ENCODE measurements around the gene MICALL2. TPM values are rescaled to one million over a fixed set of nuclear protein-coding genes. Genes with fewer than 3 reads are reported as not detected.

MICALL2 gene
- total RNA-seq, 1 donor from 2014 or later = 127 TPM

DNA sequence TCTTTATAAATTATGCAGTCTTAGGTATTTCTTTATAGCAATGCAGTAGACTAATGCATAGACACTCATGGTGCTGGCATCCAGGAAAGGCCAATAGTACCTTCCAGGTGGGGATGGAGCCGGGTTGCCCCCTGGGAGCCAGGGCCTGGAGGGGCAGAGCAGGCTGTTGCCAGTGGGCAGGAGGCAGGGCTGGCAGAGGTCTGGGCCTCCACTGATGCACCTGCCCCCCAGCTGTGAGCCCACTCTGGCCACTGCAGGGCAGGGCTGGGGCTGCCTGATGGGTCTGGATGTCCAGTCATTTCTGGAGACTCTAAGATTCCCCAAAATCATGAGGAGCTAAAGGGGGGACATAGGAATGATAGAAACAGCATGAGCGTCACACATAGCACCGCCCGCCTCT, 66.7 kb downstream of the MICALL2 start:
- no peak for DNase-seq (ENCODE audit: low spot score)
- ATAC-seq = no peak
- intact Hi-C loops (cut with DNase I) = no loop called here

DNA sequence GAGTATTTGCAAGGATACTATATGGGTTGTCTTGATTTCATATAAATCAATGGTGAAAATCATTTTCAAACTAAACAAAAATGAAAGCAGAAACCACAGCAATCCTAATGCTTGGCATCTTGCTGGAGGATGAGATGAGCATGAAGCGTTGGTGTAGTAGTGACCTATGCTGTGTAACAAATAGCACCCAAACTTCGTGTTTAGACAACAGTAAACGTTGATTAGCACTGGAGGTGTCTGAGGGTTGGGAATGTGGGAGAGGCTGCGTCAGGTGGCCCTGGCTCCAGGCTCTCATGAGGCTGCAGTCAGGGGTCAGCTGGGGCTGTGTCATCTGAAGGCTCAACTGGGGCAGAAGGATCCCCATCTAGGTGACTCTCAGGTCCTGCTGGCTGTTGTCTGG, 67.8 kb downstream of the MICALL2 start:
- no peak for DNase-seq (ENCODE audit: low spot score)
- intact Hi-C loops (cut with DNase I) = no loop called here
- ATAC-seq = no peak

DNA sequence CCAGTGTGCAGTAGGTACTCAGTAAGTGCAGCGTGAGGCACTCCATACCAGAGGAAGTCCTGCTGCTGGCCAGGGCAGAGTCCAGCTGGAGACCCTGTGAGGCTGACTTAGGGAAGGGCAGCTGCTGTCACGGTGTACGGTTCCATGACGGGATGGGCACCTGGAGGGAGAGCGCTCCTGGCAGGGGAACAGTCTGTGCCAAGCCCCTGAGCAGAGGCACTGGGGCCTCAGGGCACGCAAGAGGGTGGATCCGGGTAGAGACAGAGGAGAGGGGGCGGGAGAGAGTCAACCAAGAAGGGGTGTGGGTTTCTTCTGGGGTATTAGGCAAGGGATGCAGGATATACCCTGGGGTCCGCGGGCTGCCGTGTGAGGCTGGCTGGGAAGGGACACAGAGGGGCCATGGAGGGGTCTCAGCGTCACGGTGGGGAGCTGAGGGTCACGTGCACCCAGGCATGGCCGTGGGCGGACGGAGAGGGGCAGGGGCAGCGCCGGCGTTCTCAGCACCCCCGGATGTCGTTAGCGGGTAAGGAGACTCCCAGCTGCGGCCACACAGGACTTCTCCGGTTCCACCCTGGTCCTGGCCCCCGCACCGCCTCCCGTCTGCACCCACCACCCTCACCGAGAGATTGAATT, 70.5 kb downstream of the MICALL2 start:
- DNase-seq (ENCODE audit: low spot score) = no peak
- ATAC-seq = no peak
- intact Hi-C loops (cut with DNase I) = no loop called here

DNA sequence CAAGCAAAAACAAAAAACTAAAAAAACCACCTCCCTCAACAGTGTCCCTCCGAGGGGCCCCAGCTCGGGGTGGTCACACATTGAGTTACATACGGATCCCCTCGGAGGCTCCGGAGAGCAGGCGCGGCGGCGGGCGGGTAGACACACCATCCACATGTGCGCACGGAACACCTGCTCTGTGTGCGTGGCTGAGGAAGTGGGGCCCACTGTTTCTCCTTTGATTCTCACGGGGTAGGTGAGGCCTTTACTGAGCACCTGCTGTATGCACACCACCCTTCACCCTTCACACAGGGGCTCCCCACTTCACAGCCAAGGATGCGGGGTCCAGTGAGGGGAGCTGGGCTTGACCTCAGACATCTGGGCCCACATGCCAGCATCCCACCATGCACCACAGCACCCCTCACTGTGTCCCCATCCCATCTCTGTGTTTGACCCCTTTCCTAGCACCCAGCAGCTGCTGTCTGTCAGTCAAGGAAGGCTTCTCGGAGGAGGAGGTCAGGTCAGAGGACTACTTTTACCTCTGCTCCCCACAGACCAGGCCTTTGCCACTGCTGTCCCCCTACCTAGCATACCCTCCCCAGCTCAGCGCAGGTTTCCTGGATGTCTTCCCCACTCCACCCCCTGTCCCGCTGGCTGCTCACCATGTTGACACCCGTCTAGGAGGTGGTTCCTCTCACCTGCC, 71.1 kb downstream of the MICALL2 start:
- intact Hi-C loops (cut with DNase I) = no loop called here
- ATAC-seq = no peak
- no peak for DNase-seq (ENCODE audit: low spot score)

DNA sequence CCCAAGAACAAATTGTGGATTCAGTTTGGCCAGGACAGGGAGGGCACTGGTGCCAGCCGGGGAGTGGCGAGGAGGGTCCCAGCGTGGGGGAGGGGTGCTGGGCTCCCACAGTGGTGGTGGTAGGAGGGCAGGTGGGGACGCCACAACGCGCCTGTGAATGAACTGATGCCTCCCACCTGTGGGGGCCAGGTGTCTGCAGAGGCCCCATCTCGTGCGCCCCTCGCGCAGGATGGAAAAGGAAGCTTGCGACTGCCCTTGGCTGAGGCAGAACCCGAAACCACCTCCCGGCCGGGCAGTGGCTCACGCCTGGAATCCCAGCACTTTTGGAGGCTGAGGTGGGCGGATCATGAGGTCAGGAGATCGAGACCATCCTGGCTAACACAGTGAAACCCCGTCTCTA, 72.0 kb downstream of the MICALL2 start:
- ATAC-seq = no peak
- DNase-seq (ENCODE audit: low spot score) = no peak
- intact Hi-C loops (cut with DNase I) = no loop called here

DNA sequence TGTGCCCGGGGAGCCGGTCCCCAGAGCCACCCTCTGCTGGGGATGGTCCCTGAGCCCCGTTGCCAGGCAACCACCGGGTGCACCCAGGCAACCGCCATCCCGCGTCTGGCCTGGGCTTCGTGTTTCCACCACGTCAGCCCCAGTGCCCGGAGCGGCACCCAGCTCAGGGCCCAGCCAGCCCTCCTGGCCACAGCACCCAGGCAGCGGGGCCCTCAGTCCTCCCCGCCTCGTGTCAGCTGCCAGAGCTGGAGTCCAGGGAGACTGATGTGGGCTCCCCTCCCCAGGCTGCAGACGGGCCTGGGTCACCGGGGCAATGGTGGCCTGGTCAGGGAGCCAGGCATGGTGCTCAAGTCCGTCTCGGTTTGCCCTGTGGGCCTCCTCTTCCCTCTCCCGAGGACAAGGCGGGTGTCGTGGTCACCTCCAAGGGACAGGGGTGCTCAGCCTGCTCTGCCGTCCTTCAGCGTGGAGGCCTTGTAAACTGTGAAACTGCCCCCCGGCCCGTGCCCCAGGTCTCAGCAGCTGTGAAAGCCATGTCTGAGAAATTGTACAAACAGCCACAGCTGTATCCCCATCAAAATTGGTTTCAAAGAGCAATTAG, 72.5 kb downstream of the MICALL2 start:
- intact Hi-C loops (cut with DNase I) = no loop called here
- DNase-seq (ENCODE audit: low spot score) = no peak
- ATAC-seq = no peak

DNA sequence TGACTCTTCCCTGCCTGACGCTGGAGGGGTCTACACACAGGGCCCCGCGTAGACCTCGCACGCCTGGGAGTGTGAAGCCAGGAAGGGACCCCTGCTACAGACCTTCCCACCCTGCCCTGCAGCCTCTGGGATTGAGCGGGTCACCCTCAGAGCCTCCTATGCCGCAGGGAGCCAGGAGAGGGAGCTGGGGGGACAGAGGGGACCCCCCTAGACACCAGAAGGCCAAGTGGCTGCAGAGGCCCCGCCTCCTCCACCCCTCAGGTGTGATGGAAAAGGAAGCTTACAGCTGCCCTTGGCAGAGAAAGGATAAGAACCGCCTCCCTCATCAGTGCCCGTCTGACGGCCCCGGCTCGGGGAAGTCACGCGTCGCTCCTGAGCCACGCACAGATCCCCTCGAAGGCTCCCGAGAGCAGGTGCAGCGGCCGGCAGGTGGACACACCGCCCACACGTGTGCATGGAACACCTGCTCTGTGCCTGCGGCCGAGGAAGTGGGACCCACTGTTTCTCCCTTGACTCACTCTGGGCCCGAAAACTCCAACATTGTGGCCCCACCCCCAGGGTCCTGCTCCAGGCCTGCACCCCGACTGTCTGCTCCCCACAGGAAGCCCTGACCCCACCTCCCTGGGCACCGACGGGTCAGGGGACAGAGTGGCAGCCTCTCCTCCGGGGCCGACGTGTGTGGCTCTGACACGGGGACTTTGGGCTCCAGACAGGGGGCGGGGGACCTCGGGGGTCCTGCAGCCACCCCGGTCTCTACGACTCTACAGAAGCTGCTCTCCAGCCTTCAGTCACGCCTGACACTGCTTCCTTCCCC, 73.3 kb downstream of the MICALL2 start:
- ATAC-seq (no peak), DNase-seq (ENCODE audit: low spot score) (no peak)
- intact Hi-C loops (cut with DNase I) = no loop called here

DNA sequence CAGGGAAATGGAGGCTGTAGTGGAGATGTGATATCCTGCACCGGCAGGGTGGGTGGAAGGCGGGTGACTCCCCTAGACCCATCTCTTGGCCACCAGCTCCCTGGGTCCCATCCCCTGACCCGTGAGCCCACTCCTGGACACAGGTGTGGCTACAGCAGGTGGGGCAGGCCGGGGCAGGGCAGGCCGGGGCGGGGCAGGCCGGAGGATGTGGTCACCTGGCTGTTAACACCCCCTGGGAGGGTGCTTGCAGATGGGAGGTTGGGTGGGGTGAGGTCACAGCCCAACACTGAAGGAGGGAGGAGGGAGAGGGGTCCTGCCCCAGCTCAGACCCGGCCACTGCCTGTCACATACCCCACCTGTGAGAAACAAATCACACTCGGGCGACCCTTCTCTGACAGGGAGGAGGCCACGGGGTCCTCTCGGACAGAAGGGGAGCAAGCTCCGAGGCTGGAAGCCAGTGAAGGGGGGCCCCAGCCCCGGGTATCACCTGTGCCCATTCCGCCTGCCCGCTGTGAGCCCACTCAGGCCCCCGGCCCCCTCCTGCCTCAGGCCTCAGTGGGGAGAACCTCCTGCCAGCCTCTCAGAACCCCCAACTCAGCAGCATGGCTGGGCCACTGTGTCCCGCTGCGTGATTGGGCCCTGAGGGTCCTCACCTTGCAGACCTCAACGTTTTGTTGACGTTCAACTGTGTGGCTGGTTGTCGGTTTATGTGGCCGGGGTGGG, 74.0 kb downstream of the MICALL2 start:
- ATAC-seq (no peak), DNase-seq (ENCODE audit: low spot score) (no peak)
- intact Hi-C loops (cut with DNase I) = no loop called here

Other genes with a start within 250 kb of the MICALL2 start
- not detected for gene UNCX, start 226.6 kb downstream of the MICALL2 start, total RNA-seq
- gene INTS1, start 44.9 kb upstream of the MICALL2 start, total RNA-seq = 78.4 TPM
- gene MAFK, start 71.2 kb upstream of the MICALL2 start, total RNA-seq = 57.2 TPM
- 0.27 TPM for gene TMEM184A, start 96.7 kb upstream of the MICALL2 start, total RNA-seq
- 17.5 TPM for gene PSMG3, start 110.6 kb upstream of the MICALL2 start, total RNA-seq
- gene ELFN1, start 210.8 kb upstream of the MICALL2 start, total RNA-seq = 2.4 TPM

All from sciatic nerve (tissue), 2 donors.